GM21737 (cell line): ENCODE data around the gene KPTN.

ENCODE experiments used
- ATAC-seq: cut with Tn5 transposase; IDR thresholded peaks from one replicate; pipeline ENCODE4 v1.9.1; 2021; ENCODE audit warnings: mild to moderate bottlenecking, moderate library complexity; ENCODE audit not compliant: unreplicated experiment

KPTN gene

GRCh38 chr19:47483800-47484690, at the start of gene KPTN:
Gene KPTN, minus strand, starts transcription at chr19:47484219. Its CDS starts 59 bp downstream, at chr19:47484160.
- ATAC-seq = peak; percentile 65

GRCh38 chr19:47531640-47532387, 47.8 kb upstream of the KPTN start:
- ATAC-seq = no peak

- ATAC-seq = no peak
Observed at GRCh38 chr19:47529018-47529742, 45.2 kb upstream of the KPTN start.

GRCh38 chr19:47526798-47527197, 42.8 kb upstream of the KPTN start:
- no peak for ATAC-seq

GRCh38 chr19:47523473-47523872, 39.5 kb upstream of the KPTN start:
- ATAC-seq = no peak

- ATAC-seq = no peak
Observed at GRCh38 chr19:47521473-47522180, 37.6 kb upstream of the KPTN start.

- no peak for ATAC-seq
Observed at GRCh38 chr19:47520839-47521238, 36.8 kb upstream of the KPTN start.

- ATAC-seq = no peak
Observed at GRCh38 chr19:47520343-47520806, 36.4 kb upstream of the KPTN start.

GRCh38 chr19:47518854-47519253, 34.8 kb upstream of the KPTN start:
- ATAC-seq = no peak

- ATAC-seq = no peak
Observed at GRCh38 chr19:47518139-47518538, 34.1 kb upstream of the KPTN start.

GRCh38 chr19:47514869-47515588, 31.0 kb upstream of the KPTN start, which contains the start of gene NAPA:
Gene NAPA, minus strand, starts transcription at chr19:47515063. Its CDS starts 123 bp downstream, at chr19:47514940.
- peak; percentile 79 for ATAC-seq

- ATAC-seq = peak; percentile 0
Observed at GRCh38 chr19:47514151-47514868, 30.3 kb upstream of the KPTN start.

- no peak for ATAC-seq
Observed at GRCh38 chr19:47512948-47513319, 28.9 kb upstream of the KPTN start.

- ATAC-seq = no peak
Observed at GRCh38 chr19:47512183-47512947, 28.3 kb upstream of the KPTN start.

- no peak for ATAC-seq
Observed at GRCh38 chr19:47511681-47512080, 27.7 kb upstream of the KPTN start.

GRCh38 chr19:47511128-47511517, 27.1 kb upstream of the KPTN start:
- ATAC-seq = no peak

GRCh38 chr19:47510516-47511127, 26.6 kb upstream of the KPTN start:
- no peak for ATAC-seq

GRCh38 chr19:47509973-47510372, 26.0 kb upstream of the KPTN start:
- ATAC-seq = no peak
